ENCODE data around the gene QRICH1. TPM values are rescaled to one million over a fixed set of nuclear protein-coding genes. Genes with fewer than 3 reads are reported as not detected.
A peak's percentile ranks its signal among the peaks of the same experiment; 100 is the strongest.

The QRICH1 gene
- total RNA-seq, 6 experiments from 2014 or later: 21.9 to 35.7 (median 31.7) TPM

GRCh38 chr3:49104427-49105291 is 10.8 kb upstream of the QRICH1 start, which contains the start of gene QARS1:
QARS1 (minus strand) TSS chr3:49104757; CDS start chr3:49104733, 24 bp downstream.
- Histone ChIP-seq H3K9me3 (no peaks in the 10 kb centered on the region), H3K27ac (peak within 1 kb of the TSS; percentile 37 to 68 (median 59)), H3K36me3 (peaks cover 0 to 49% (median 17%) of the 10 kb centered on the region in 4 donors), H3K4me1 (peaks cover 0 to 15% (median 0%) of the 10 kb centered on the region in 4 donors), H3K27me3 (no peaks in the 10 kb centered on the region), H3K4me3 (peak within 1 kb of the TSS; percentile 90 to 96 (median 94))
- WGBS (ENCODE audit: insufficient coverage, low coverage, low lambda C conversion rate, missing lambda C conversion rate): 0% methylated on average over 7 of the region's 50 CpGs
- peak; percentile 56 for TF ChIP-seq POLR2A (IDR thresholded peaks at IDR 0.05)
- no peak for TF ChIP-seq CTCF (IDR thresholded peaks at IDR 0.05)
- ATAC-seq (peak; percentile 97 to 99 (median 98)), DNase-seq (peak; percentile 91 to 94 (median 92))
- intact Hi-C loops (cut with DNase I): no loop called here

- ATAC-seq (no peak), DNase-seq (no peak)
- H3K36me3 ChIP-seq: peaks cover 0 to 49% (median 17%) of the 10 kb centered on the region in 4 donors
These were observed 10.2 kb upstream of the QRICH1 start for GRCh38 chr3:49104052-49104426.

GRCh38 chr3:49100046-49100615 is 6.3 kb upstream of the QRICH1 start:
- Histone ChIP-seq H3K36me3 (peaks cover 0 to 53% (median 21%) of the 10 kb centered on the region in 4 donors), H3K4me1 (peaks cover 0 to 9% (median under 1%) of the 10 kb centered on the region in 4 donors), H3K4me3 (no peak overlapping the region), H3K27ac (no peak overlapping the region), H3K9me3 (no peaks in the 10 kb centered on the region), H3K27me3 (no peaks in the 10 kb centered on the region)
- intact Hi-C loops (cut with DNase I): no loop called here
- WGBS (ENCODE audit: insufficient coverage, low coverage, low lambda C conversion rate, missing lambda C conversion rate): 100% methylated on average over 1 of the region's 11 CpGs
- DNase-seq: peak in 1 of 3 donors; percentile 40
- no peak for ATAC-seq
- TF ChIP-seq POLR2A (IDR thresholded peaks at IDR 0.05) (no peak), CTCF (IDR thresholded peaks at IDR 0.05) (no peak)

More at GRCh38 chr3:49104052-49104426, 10.2 kb upstream of the QRICH1 start:
- Histone ChIP-seq H3K9me3 (no peaks in the 10 kb centered on the region), H3K27me3 (no peaks in the 10 kb centered on the region), H3K4me1 (peaks cover 0 to 15% (median 0%) of the 10 kb centered on the region in 4 donors), H3K4me3 (peak overlapping the region; percentile 90 to 96 (median 94)), H3K27ac (peak overlapping the region; percentile 37 to 68 (median 59))
- 2% methylated on average over 7 of the region's 8 CpGs for WGBS (ENCODE audit: insufficient coverage, low coverage, low lambda C conversion rate, missing lambda C conversion rate)
- no peak for TF ChIP-seq CTCF (IDR thresholded peaks at IDR 0.05)
- TF ChIP-seq POLR2A (IDR thresholded peaks at IDR 0.05): no peak
- intact Hi-C loops (cut with DNase I): no loop called here

- DNase-seq (peak in 1 of 3 donors; percentile 30), ATAC-seq (no peak)
- Histone ChIP-seq H3K36me3 (peaks cover 0 to 53% (median 21%) of the 10 kb centered on the region in 4 donors), H3K27me3 (no peaks in the 10 kb centered on the region), H3K4me1 (peaks cover 0 to 14% (median 4%) of the 10 kb centered on the region in 4 donors), H3K27ac (no peak overlapping the region), H3K4me3 (no peak overlapping the region), H3K9me3 (no peaks in the 10 kb centered on the region)
- no CpG with 5 or more reads among the region's 13 CpGs for WGBS (ENCODE audit: insufficient coverage, low coverage, low lambda C conversion rate, missing lambda C conversion rate)
- intact Hi-C loops (cut with DNase I): no loop called here
- no peak for TF ChIP-seq POLR2A (IDR thresholded peaks at IDR 0.05)
- no peak for TF ChIP-seq CTCF (IDR thresholded peaks at IDR 0.05)
These were observed 5.2 kb upstream of the QRICH1 start for GRCh38 chr3:49098910-49099630.
